Measurements from ENCODE around the gene ECSCR. TPM values are rescaled to one million over a fixed set of nuclear protein-coding genes. Genes with fewer than 3 reads are reported as not detected.
"Not testable (repeated sequence)": the region's sequence is repeated elsewhere in the genome, so short reads cannot be mapped to it uniquely, and the experiment has no call there.

ECSCR gene
- total RNA-seq, 1 donor from 2014 or later: 20.1 TPM

- intact Hi-C loops (cut with DNase I): loop anchor here (5.0 kb wide), 1 partner anchor 235 kb away; no protein-coding TSS in a partner anchor
- no peak for DNase-seq (ENCODE audit: low spot score)
These were observed 45.3 kb downstream of the ECSCR start for GRCh38 chr5:139417214-139417613.

DNA sequence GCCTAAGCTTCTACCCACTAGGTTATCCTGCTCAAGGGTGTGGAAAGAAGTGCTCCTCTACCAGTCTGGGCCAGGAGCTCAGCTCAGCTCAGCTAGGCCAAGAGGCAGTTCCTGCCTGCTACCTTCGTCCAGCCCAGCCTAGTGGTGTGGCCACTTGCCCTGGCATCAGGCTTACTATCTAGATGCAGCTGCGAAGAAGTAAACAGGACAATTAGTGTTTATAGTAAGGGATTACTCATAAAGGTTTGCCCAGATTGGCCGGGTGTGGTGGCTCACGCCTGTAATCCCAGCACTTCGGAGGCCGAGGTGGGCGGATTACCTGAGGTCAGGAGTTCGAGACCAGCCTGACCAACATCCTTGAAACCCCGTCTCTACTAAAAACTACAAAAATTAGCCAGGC lies 45.9 kb downstream of the ECSCR start:
- intact Hi-C loops (cut with DNase I): loop anchor here (5.0 kb wide), 1 partner anchor 236 kb away; no protein-coding TSS in a partner anchor
- no peak for DNase-seq (ENCODE audit: low spot score)

DNA sequence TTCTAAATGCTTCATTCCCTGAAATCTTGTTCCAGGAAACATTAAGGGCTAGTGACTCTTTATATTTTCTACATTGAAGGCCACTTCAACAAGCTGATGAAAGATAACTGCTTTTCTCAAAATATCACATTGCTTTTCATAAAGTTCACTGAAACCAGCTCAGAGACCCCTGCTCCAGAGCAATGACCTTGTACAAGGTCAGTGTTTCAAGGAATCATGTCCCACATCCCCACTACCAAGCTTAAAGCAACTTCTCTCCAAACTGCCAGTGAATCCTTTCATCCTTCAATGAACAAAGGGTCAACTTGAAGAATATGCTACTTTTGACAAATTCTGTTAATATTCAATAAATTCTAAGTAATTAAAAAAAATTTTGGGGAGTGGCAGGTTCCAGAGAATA lies 46.7 kb downstream of the ECSCR start:
- no peak for DNase-seq (ENCODE audit: low spot score)
- intact Hi-C loops (cut with DNase I): loop anchor here (5.0 kb wide), 1 partner anchor 236 kb away; no protein-coding TSS in a partner anchor

DNA sequence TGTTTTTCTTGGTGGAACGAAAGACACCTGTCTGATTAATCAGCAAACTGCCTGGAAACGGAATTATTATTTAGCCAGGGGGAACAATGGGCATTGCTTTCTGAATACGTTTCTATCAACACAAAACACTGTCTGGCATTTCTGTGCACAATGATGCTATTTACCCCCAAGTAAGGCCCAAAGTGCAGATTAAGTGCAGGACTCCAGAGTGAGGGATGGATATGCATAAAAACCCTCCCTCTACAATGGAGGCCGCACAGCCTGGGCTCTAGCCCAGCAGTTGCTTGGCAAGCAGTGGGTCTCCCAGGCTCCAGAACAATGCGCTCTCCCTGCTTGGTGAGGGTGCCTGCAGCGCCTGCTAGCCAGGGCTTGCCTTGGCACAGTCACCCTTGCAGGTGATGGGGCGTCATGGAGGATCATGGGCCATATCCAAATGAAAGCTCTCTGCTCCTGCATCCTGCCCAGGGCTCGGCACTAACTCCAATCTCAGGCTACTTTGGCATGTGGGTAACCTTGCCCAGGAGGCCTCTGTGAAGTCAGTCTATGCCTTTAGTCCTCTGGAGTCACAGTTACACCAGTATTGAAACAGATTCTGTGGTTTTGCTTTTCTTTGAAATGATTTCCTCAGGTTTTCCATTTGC lies 47.2 kb downstream of the ECSCR start:
- intact Hi-C loops (cut with DNase I): loop anchor here (5.0 kb wide), 1 partner anchor 237 kb away; no protein-coding TSS in a partner anchor
- peak; percentile 85 for DNase-seq (ENCODE audit: low spot score)

GRCh38 chr5:139414581-139415130 lies 47.9 kb downstream of the ECSCR start:
- DNase-seq (ENCODE audit: low spot score): no peak
- intact Hi-C loops (cut with DNase I): loop anchor here (5.0 kb wide), 1 partner anchor 238 kb away; no protein-coding TSS in a partner anchor

DNA sequence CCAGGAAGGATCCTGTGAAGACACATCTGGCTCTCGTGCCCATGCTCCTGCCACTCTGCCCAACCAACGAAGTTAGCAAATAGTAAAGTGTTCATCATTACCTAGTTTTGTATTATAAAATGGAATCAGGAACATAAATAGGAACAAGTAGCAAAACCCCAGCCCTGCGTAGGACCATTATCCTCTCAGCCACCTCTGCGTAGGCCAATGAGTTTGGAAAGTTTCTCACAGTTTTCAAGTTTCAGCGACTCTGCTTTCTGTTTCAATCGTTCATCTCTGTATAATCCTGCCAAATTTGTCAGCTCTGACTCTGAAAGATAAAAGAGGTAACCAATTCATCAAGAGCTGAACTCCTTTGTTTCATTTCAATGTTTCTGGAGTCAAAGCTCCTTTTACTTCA lies 48.6 kb downstream of the ECSCR start:
- intact Hi-C loops (cut with DNase I): no loop called here

DNA sequence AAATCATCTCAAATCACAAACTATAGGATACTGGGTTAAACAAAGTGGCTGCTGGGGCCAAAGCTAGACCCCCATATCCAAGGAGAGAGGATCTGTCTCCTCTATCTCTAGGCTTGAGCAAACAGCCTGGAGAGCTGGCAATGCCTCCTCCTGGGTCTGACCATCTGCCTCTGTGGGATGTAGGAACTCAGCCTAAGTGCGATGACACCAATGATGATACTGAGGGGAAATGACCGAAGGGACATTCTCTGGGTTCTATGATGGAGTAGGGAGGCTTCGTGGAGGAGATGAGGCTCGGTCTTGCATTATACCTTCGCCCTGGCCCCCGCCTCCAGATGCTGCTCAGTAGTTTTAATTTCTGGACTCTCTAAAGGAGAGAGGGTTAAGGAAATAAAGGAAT lies 49.4 kb downstream of the ECSCR start:
- DNase-seq (ENCODE audit: low spot score): no peak
- intact Hi-C loops (cut with DNase I): no loop called here

More for the DNA sequence above, 48.6 kb downstream of the ECSCR start:
- DNase-seq (ENCODE audit: low spot score): no peak

DNA sequence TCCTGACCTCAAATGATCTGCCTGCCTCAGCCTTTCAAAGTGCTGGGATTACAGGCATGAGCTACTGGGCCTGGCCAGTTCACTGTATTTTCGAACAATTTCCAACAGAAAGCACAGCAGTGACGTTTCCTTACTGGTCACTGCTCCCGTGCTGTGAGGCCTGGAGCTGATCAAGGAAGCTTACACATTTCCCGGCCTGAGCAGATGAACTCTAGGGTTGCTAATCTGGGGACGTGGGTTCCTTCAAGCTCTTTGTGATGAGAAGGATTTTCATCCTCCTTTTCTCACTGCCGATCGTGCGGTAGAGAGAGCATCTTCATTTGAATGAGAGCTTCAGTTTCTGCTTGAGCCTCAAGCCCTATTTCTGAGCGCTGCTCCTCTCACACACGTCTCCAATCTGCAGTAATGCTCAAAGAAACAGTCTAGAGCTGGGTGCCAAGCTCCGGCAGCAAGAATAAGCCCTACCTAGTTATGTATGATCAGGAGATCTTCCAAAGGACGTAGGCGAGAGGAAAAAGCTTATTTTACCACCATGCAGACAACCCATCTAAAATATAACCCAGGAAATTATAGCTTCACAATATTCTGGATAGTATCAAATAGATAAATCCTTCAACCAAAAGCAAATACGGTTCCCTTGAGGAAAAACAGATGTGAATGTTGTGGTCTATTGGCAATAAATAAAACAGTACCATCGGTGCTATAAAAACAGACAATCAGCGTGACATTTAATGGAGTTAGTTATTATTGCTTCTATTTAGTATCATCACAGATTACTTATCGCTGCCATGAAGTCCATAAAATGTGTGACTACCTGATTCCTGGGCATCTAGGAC lies 51.3 kb downstream of the ECSCR start:
- intact Hi-C loops (cut with DNase I): no loop called here

GRCh38 chr5:139410121-139410992 lies 52.2 kb downstream of the ECSCR start:
- DNase-seq (ENCODE audit: low spot score): no peak
- intact Hi-C loops (cut with DNase I): no loop called here

More for the DNA sequence above, 51.3 kb downstream of the ECSCR start:
- no peak for DNase-seq (ENCODE audit: low spot score)

- intact Hi-C loops (cut with DNase I); DNase-seq (ENCODE audit: low spot score): not testable (repeated sequence)
These were observed 53.4 kb downstream of the ECSCR start for GRCh38 chr5:139409116-139409515.

DNA sequence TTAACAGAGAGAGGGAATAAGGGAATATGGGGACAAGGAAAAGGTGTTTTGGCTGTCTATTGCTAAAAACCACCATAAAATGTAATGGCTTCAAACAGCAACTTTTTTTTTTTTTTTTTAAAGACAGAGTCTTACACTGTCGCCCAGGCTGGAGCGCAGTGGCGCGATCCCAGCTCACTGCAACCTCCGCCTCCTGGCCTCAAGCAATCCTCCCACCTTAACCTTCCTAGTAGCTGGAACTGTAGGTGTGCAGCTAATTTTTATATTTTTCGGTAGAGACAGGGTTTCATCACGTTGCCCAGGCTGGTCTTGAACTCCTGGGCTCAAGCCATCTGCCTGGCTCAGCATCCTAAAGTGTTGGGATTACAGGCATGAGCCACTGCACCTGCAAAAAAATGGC lies 54.4 kb downstream of the ECSCR start:
- intact Hi-C loops (cut with DNase I): no loop called here
- no peak for DNase-seq (ENCODE audit: low spot score)

- intact Hi-C loops (cut with DNase I): no loop called here
- DNase-seq (ENCODE audit: low spot score): no peak
These were observed 55.0 kb downstream of the ECSCR start for GRCh38 chr5:139407517-139407916.

DNA sequence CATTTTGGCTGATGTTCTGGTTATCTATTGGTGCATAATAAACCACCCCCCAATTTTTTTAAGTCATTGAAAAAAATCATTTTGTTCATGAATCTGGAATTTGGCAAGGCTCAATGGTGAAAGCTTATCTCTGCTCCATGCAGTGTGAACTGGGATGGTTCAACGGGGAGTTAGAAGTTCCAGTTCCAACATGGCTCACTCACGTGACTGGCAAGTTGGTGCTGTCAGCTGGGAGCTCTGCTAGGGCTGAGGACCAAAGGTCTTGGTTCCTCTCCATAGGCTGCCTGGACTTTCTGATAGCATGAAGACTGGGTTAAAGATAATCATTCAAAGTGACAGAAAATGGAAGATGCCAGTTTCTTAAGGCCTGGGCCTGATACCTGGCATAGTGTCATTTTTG lies 55.6 kb downstream of the ECSCR start:
- no peak for DNase-seq (ENCODE audit: low spot score)

GRCh38 chr5:139404484-139404840 lies 58.1 kb downstream of the ECSCR start:
- intact Hi-C loops (cut with DNase I): no loop called here
- DNase-seq (ENCODE audit: low spot score): no peak

More for the DNA sequence above, 55.6 kb downstream of the ECSCR start:
- intact Hi-C loops (cut with DNase I): no loop called here

DNA sequence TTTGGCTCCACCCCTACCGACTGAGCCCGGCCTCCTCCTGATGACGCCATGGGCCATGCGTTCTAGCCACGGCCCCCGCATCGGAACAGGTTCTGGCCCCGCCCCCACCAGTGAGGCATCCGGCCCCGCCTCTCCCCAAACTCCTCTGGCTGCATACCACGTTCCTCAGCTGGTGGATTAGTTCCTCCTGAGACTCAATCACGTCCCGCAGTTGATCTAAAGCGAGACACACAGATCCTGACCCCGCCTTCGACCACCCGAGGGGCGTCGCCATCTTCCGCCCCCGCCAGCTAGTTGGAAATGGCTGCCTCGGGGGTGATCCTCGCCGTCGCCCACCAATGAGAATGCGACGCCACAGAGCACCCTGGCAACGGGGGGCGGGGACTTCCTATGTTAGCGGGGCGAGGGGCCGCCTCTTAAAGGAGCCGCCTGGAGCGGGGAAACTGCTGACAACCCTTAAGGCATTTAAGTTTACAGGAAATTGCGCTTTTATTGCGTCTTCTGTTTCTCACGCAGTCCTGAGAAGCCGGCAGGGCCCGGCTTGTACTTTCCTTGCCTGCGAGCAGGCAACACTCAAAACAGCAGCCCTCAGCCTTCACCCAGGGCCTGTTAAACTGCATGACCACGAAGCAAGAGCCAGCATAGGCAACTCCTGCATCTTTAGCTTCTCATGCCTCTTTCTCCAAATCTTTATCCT lies 58.6 kb downstream of the ECSCR start, which contains the start of gene SPATA24:
Gene SPATA24 (minus strand): TSS at position 303 of the 697 bp plus-strand sequence. CDS start 29 bp downstream, at position 274.
- intact Hi-C loops (cut with DNase I): no loop called here
- peak; percentile 98 for DNase-seq (ENCODE audit: low spot score)

GRCh38 chr5:139403418-139403786 lies 59.1 kb downstream of the ECSCR start:
- intact Hi-C loops (cut with DNase I): no loop called here
- DNase-seq (ENCODE audit: low spot score): no peak

DNA sequence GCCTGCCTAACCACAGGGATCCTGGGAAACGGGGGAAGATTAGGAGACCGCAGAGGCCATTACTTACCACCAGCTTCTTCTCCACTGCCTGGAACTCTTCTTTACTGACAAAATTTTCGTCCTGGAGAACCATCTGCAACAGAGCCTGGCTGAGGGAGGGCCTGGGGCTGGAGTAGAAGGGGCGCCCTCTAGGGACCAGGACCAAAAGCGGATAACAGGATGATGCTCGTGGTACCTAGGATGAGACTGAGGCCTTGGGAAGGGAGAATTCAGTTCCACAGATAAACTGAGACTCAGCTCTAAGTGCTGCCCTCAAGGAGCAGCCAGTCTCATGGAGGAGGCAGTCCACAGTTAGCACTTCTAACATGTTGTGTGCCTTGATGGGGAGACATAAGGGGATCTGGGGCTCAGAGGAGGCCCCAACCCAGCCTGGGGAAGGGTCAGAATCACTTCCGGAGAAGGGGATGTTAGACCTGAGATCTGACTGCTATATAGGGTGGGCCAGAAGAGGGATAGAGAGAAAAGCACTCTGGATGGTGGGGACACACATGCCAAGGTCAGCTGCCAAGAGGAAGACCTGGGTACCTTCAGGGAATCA lies 59.9 kb downstream of the ECSCR start:
- DNase-seq (ENCODE audit: low spot score): no peak
- intact Hi-C loops (cut with DNase I): no loop called here

DNA sequence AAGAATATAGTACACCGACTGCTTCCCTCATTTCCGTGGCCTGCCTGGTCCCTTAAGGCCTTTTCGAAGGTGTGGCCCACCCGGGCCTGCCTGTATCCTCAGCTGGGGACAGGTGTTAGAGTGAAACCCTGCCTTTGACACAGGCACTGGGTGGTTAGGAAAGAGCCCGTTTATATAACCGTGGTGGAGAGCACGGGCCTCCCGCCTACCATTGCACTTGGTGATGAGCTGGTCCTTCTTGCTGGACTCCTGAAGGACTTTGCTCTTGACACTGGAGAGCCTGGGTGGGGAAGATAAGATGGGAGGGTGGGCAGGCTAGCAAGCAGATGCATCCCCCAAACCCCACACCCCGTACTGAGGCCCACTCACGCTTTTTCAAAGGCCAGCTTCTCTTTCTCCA lies 61.0 kb downstream of the ECSCR start:
- intact Hi-C loops (cut with DNase I): no loop called here
- no peak for DNase-seq (ENCODE audit: low spot score)
